GM18867 (cell line): ENCODE results near the gene SEMA7A.
"Not testable (repeated sequence)": the region's sequence is repeated elsewhere in the genome, so short reads cannot be mapped to it uniquely, and the experiment has no call there.

Experiments used
- ATAC-seq: cut with Tn5 transposase; IDR thresholded peaks from one replicate; pipeline ENCODE4 v1.9.1; 2021; ENCODE audit warnings: mild to moderate bottlenecking, moderate library complexity; ENCODE audit not compliant: unreplicated experiment

SEMA7A gene

GRCh38 chr15:74376825-74377581 lies 56.8 kb downstream of the SEMA7A start:
- ATAC-seq = no peak

GRCh38 chr15:74376226-74376625 lies 57.5 kb downstream of the SEMA7A start:
- no peak for ATAC-seq

- ATAC-seq = no peak
Observed at GRCh38 chr15:74375303-74375693, 58.5 kb downstream of the SEMA7A start.

GRCh38 chr15:74374648-74375302 lies 59.0 kb downstream of the SEMA7A start:
- peak; percentile 1 for ATAC-seq

GRCh38 chr15:74373731-74374647 lies 59.8 kb downstream of the SEMA7A start:
- ATAC-seq = peak; percentile 67

GRCh38 chr15:74373056-74373650 lies 60.6 kb downstream of the SEMA7A start:
- ATAC-seq = no peak

GRCh38 chr15:74370471-74370870 lies 63.3 kb downstream of the SEMA7A start:
- ATAC-seq = no peak

GRCh38 chr15:74369756-74370155 lies 64.0 kb downstream of the SEMA7A start:
- ATAC-seq = no peak

- no peak for ATAC-seq
Observed at GRCh38 chr15:74369084-74369745, 64.5 kb downstream of the SEMA7A start.

GRCh38 chr15:74368121-74368520 lies 65.6 kb downstream of the SEMA7A start:
- ATAC-seq = no peak

- ATAC-seq = no peak
Observed at GRCh38 chr15:74367296-74367854, 66.4 kb downstream of the SEMA7A start, which contains the start of gene CYP11A1. Gene CYP11A1 (minus strand): TSS chr15:74367646. CDS start chr15:74367585, 61 bp downstream.

- ATAC-seq = no peak
Observed at GRCh38 chr15:74365598-74366445, 67.9 kb downstream of the SEMA7A start.

- no peak for ATAC-seq
Observed at GRCh38 chr15:74364936-74365597, 68.7 kb downstream of the SEMA7A start.

- no peak for ATAC-seq
Observed at GRCh38 chr15:74362482-74362881, 71.3 kb downstream of the SEMA7A start.

GRCh38 chr15:74360855-74361254 lies 72.9 kb downstream of the SEMA7A start:
- ATAC-seq = not testable (repeated sequence)

GRCh38 chr15:74359376-74359775 lies 74.4 kb downstream of the SEMA7A start:
- ATAC-seq = not testable (repeated sequence)
